HG02610 (cell line): ENCODE data around the gene TCFL5.

ENCODE experiments used
- ATAC-seq: cut with Tn5 transposase; IDR thresholded peaks from one replicate; pipeline ENCODE4 v1.9.1; 2021; ENCODE audit warnings: mild to moderate bottlenecking, moderate library complexity; ENCODE audit not compliant: unreplicated experiment

The TCFL5 gene

DNA sequence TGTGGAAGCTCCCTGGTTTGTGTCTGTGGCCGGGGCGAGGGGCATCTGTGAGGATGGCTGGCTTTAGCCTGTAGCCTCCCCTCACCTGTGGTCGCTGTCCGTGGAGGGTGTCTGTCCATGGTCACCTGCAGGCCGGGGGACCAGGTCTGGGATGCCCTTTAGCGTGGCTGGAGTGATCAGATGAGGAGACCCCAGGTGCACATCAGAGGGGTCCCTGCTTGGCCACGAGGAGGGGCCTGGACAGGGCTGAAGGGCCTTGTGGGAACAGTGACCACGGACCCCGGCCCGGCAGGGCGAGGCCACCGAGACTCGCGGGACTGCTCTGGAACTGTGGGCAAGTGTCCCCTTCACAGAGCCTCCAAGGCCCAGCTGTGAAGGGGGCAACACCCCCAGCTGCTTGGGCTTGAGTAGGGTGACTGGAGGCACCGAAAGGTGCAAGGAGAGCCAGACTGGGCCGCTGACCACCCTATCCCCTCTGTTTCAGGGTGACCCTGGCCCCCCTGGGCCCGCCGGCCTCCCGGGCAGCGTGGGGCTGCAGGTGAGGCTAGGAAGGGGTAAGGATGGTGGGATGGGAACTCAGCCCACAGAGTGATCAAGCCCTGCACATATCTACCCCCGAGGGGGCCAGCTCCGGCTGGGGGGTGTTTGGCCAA, 36.2 kb downstream of the TCFL5 start:
- no peak for ATAC-seq

DNA sequence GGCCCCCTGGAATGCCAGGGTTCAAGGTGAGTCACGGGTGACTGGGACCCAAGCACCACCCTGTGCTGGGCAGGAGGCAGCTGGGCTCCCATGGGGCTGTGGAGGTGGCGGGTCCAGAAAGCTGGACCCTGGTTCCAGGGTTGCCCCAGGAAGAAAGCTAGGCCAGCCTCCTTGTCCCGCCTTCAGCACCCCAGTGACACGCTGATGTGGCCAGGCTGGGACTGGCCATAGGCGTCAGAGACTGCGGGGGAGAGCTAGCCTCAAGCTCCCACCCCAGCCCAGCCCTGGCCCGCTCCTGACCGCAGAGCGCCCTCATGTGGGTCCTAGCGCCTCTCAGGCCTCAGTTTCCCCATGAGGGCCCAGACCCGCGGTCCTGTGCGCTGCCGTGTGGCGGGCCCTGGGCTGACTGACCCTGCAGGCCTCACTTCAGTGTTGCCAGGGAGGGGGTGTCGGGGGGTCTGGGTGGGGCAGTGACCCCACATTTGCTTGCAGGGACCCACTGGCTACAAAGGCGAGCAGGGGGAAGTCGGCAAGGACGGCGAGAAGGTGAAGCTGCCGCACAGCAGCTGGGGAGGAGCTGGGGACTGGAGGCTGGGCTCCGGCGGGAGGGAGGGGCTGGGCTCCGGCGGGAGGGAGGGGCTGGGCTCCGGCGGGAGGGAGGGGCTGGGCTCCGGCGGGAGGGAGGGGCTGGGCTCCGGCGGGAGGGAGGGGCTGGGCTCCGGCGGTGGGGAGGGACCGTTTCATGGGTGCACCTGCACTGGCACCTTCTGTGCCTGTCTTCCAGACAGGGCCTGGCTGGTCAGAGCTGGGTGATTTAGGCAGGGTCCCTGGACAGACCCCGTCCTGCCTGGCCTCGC, 36.9 kb downstream of the TCFL5 start:
- ATAC-seq, result no peak

DNA sequence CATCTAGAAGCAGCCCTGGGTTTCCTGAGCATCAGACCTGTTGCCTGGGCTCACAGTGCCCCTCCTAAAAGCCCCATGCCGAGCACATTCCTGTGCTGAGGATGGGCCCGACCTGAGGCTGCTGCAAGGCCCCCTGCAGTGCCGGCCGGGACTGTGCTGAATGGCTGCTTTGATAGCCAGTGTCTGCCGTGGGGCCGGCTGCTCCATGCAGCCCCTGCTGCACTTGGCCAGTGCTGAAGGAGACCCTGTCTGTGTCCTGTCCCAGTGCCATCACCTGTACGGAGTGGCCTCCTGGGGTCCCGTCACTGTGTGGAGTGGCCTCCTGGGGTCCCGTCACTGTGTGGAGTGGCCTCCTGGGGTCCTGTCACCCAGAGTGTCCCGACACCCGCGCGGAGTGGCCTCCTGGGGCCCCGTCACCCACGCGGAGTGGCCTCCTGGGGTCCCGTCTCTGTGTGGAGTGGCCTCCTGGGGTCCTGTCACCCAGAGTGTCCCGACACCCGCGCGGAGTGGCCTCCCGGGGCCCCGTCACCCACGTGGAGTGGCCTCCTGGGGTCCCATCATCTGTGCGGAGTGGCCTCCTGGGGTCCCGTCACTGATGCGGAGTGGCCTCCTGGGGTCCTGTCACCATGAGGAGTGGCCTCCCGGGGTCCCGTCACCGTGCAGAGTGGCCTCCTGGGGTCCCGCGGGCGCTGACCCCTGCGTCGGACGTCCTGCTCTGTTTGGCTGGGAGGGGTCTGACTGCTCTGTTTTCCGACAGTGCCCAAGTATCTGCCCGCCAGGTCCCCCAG, 37.7 kb downstream of the TCFL5 start:
- ATAC-seq, result no peak

DNA sequence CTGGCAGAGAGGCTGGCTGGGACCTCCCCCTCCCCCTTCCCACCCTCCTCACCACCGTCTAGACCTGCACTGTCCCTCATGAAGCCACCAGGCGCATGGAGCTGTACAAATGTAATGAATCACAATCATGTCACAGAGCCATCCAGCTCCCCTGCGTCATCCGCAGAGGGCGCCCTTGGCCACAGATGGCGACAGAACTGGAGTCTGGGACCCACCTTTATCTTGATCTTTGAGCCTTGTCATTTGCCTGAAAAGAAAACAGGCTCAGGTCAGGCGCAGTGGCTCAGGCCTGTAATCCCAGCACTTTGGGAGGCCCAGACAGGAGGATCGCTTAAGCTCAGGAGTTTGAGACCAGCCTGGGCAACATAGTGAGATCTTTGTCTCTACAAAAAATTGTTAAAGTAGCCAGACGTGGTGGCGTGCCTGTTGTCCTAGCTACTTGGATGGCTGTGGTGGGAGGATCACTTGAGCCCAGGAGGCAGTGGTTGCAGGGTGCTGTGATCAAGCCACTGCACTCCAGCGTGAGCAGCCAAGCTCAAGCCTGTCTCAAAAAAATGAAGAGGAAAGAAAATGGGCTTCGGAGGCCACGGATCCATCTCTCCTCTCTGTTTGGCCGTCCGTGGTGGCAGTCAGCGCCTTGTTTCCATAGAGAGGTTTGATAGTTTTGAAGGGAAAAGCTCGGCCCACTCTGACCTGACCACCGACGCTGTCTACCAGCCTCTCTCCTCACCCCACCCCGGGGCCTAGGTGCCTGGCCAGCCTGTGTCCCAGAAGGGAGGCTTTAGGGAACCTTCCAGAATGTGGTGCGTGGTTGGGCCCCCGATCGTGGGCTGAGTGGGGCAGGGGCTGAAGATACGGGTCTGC, 38.6 kb downstream of the TCFL5 start:
- no peak for ATAC-seq

DNA sequence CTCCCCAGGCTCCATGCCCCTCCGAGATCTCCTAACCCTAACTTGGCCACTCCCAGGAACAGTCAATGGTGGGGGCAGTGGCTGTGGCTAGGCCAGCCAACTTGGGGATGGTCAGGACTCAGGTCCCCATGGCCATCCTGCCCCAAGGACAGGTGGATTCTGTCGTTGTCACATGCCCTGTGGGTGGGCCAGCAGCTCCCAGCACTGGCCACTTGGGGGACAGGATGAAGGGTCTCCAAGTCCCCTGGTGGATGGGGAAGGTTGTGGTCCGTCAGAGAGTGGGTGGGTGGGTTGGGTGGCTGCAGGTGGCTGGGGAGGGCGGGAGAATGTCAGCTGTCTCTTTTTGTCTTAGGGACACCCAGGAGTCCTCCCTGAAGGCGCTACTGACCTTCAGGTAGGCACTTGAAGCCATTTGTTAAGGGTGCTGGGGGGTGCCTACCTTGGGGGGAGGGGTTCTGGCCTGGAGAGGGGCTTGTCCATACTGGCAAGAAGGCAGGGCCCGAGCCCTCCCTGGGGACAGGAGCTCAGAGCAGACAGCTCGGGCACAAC, 39.3 kb downstream of the TCFL5 start:
- no peak for ATAC-seq

DNA sequence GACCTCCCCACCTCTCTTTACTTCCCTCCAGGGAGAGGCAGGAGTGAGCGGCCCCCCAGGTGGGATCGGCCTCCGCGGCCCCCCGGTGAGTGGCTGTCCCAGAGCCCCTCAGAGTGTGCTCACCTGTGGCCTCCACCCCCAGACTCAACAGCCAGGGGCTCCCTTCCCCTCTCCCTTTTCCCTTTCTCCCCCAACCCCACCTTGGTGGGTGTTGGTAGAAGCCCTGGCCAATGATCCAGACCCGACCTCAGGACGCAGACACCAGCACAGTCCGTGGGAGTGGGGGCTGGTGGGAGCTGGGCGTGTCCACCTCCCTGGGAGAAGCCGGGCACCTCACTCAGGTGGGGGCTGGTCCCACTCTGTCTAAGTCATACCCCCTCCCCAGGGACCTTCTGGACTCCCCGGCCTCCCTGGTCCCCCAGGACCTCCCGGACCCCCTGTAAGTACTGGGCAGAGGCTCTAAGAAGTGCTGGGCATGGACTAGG, 39.9 kb downstream of the TCFL5 start:
- ATAC-seq, result no peak

DNA sequence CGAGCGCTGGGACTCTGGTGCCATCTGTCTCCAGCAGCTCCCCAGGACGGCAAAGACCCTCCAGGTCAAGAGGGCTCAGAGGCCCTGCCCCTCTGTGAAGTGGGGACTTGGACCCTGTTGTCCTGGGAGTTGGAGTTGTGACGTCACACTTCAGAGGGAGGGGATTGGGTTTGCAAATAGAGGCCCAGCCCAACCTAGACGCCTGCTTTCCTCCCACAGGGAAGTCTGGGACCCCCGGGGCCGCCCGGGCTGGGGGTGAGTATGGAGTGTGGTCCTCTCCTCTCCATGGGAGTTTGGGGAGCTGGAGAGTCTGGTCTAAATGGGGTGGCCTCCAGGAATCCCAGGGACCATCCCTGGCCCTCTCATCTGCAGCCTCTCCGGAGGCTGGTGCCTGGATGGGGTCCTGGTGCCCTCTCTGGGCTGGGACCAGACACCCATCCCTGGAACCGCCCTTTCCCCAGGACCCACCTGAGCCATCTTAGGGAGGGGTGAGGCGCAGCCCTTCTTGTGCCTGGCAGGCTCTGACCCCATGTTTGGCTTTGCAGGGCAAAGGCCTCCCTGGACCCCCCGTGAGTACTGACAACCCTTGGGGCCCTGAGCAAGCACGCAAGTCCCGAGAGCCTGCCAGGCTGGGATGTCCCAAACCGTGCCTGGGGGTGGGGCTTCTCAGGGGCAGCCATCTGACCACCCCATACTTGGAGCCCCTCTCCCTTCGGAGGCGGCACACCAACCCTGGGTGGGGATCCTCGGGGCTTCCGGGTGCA, 40.5 kb downstream of the TCFL5 start:
- no peak for ATAC-seq

DNA sequence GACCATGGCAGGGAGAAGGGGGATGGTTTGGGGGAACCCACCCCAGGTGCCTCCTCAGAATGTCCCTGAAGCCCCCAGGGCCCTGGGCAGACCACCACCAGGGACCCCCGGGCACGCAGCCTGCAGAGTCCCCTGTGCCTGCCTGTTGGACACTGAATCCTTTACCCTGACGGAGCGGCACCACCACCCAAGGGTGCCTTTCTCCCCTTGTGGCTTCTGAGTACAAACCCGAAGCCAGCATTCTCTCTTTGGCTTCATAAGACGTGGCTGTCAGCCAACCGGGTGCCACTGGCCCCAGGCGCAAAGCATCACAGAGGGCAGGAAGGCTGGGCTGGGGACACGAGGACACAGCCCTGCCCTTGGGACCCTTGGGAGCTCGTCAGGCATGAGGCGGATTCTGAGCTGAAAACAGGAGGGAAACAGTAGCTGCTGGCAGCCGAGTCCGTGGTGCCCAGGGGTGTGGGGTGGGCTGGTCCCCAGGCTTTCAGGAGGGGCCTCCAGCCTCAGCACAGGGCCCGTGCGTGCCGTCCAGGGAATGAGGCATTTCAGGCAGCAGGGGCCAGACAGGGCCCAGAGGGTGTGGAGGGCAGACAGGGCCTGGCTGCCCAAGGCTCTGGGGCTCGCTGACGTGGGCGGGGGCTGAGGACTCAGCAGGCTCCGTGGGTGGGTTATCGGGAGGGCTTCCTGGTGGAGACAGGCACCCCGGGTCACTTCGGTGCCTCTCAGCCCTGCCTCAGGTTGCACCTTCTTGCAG, 41.2 kb downstream of the TCFL5 start:
- ATAC-seq, result no peak

DNA sequence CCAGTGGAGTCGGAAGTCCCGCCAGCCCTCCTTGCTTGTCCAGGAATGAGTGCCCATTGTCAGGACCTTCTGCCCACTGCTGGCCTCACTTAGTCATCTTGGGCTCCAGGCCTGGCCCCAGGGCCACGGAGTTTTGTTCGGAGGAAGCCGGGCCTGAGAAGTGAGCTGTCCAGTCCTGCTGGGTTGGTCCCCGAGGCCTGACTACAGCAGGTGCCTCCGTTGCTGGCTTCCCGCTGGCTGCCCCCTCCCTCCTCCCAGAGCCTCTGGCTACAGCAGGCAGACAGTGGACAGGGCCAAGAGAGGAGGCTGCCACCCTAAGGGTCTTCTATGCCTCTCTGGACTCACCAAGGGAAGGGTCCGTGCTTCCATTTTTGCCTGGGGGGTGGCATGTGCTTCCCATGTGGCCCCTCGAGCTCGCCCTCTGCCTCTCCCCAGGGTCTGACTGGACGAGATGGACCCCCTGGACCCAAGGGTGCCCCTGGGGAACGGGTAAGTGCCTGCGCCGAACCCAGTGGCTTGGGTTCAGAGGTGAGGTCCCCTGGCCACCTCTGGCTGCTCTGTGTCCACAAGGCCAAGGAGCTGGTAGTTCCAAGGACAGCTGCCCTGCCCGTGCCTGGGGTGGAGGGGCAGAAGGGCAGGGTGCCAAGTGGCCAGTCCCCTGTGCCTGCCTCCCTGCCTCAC, 42.0 kb downstream of the TCFL5 start:
- ATAC-seq, result no peak

DNA sequence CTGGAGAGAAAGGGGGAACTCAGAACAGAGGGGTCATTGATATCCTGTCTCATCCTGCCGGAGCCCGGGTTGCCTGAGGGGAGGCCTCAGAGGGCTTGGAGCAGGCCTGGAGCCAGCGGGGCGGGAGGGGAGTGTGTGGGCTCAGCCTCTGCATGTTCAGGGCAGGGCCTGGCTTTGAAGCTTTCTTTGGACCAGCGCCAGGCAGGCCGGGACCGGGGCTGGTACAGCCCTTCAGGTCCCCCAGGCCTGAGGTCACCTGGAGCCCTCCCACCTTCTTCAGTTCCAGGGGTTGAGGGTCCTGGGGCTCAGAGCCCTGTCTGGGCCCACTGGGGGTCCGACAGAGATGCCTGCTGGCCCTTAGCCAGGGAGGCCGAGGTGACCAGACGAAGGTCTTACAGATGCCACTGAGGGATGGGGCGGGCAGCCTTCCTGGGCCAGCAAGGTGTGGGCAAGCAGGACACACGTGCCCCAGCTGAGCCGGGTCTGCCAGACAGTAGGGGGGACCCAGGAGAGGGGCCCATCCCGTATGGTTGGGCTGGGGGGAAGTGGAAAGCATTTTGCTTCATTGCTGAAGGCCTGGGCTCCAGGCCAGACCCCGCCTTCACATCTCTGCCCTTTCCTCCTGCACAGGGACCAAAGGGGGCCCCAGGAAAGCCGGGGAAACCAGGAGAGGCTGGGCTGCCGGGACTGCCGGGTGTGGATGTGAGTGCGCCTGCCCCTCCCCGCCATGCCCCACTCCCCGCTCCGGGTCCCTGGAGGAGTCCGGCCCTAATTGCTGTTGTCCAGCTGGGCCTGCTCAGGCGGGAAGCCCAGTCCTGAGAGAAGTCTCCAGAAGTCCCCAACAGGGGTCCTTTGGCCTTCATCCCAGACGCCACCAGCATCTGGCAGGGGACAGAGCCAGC, 42.8 kb downstream of the TCFL5 start:
- ATAC-seq, result no peak

DNA sequence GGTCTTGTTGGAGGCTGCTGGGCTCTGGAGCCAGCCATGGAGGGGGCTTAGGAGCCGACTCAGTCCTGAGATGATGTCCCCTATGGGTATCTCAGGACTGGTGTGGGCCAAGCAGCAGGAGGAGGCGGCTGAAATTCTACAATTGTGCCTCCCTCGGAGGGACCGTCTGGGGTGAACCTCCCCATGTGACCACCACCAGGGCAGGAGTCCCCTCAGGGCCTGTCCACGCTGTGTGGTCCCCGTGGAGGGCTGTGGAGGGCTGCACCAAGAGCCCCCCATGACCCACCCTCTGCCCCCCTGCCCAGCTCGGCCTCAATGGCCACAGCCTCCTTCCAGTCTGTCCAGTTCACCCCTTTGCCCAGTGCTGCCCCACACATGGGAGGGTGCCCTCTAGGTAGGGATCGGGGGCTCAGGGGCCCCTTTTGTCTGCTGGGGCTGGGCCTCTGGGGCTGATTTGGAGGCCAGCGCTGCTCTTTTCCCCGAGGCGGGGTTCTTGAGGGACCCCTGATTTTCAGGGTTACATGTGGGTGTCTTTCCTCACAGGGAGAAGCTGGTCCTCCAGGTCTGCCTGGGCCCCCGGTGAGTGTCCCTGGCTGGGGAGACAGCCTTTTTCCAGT, 43.5 kb downstream of the TCFL5 start:
- ATAC-seq, result no peak

DNA sequence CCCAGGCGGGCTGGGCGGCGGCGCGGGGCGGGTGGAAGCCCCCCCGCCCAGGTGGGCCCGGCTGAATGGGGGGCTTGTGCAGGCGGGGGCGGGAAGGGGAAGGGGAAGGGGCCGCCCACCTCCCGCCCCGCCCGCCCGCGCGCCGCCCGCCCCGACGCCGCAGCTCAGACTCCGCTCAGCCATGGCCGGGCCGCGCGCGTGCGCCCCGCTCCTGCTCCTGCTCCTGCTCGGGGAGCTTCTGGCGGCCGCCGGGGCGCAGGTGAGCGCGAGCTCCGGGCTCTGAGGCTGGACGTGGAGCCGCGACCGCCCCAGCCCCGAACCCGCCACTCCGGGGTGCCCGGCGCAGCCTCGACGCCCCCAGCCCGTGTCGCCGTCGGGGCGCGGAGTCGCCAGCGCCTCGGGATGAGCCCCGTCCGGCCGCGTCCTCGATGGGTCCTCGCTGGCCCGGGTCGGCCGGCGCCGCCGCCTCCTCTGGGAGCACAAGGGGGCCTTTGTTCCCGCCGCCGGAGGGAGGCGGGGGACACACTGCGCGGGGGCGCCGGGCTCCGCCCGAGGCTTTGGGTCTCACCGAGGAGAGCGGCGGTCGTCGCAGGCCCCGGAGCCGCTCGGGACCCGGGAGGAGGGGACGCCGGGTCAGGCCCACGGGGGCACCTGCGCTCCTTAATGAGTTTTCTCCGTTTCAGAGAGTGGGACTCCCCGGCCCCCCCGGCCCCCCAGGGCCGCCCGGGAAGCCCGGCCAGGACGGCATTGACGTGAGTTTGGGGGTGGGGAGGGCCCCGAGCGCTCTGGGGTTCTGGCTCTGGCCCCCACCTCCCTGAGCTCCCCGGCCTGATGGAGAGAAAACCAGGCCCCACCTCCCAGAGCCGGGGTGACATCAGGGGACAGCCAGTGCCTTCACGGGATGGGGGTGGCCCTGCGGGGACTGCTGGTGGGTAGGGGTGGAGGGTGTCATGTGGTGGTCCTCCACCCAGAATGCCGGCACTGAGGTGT, 44.4 kb downstream of the TCFL5 start, which contains the start of gene COL9A3:
COL9A3 (plus strand) TSS at position 167 of the 990 bp plus-strand sequence; CDS start at position 182, 15 bp downstream.
- ATAC-seq, result no peak

DNA sequence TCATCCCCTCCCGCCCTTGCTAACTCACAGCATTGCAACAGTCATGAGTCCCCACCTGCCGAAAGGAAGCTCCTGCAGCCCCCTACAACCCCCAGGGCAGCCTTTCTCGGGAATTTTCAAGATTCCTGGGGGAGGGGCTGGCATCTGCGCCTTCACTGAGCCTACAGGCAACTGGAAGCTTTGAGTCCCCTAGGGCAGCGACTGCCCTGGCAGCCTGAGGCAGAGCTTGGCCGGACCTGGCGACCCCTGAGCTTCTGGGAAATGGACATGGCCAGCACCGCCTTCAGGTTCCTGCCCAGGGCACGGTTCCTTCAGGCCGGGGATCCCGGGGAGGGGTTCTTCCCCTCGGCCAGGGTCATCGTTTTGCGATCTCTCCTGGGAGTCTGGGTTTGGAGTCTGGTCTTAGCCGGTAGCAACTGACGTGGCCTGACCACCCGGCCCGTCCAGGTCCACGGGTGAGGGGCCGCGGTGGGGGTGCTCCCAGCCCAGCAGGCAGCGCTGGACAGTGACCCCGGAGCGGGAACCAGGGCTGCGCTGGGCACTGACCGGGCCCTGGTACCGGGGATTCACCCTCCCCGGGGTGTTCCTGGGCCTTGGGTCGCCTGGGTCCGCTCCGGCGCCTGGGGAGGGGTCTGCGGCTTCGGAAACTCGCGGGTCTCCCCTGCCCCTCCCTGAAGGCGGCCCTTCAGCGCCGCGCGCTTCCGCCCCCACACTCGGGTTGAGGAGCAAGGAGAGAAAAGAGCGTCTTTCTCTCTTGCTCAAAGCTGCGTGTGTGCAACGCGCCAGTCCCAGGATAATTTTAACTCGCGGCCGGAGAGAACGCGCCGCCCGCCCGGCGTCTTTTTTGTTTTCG, 45.4 kb downstream of the TCFL5 start:
- ATAC-seq, result no peak
